HG03342 (cell line): ENCODE measurements around the gene ULK1.

Experiments used
- ATAC-seq: cut with Tn5 transposase; IDR thresholded peaks from one replicate; pipeline ENCODE4 v1.9.1; 2021; ENCODE audit warnings: mild to moderate bottlenecking, moderate library complexity; ENCODE audit not compliant: unreplicated experiment

Gene ULK1

GRCh38 chr12:131894313-131894860 is at the start of gene ULK1:
Gene ULK1 (plus strand): TSS chr12:131894622. CDS start chr12:131895002, 380 bp downstream.
- ATAC-seq: peak; percentile 72

GRCh38 chr12:131844656-131845055 is 49.8 kb upstream of the ULK1 start:
- ATAC-seq: no peak

GRCh38 chr12:131845121-131845520 is 49.3 kb upstream of the ULK1 start:
- ATAC-seq: no peak

- no peak for ATAC-seq
Observed at GRCh38 chr12:131847456-131847855, 47.0 kb upstream of the ULK1 start.

- ATAC-seq: no peak
Observed at GRCh38 chr12:131848753-131849152, 45.7 kb upstream of the ULK1 start.

- ATAC-seq: no peak
Observed at GRCh38 chr12:131849700-131850553, 44.5 kb upstream of the ULK1 start.

- ATAC-seq: no peak
Observed at GRCh38 chr12:131850856-131851559, 43.4 kb upstream of the ULK1 start.

- ATAC-seq: no peak
Observed at GRCh38 chr12:131851741-131852550, 42.5 kb upstream of the ULK1 start.

- ATAC-seq: no peak
Observed at GRCh38 chr12:131852551-131853299, 41.7 kb upstream of the ULK1 start.

GRCh38 chr12:131853832-131854797 is 40.3 kb upstream of the ULK1 start:
- ATAC-seq: no peak

GRCh38 chr12:131854861-131855476 is 39.5 kb upstream of the ULK1 start:
- no peak for ATAC-seq

- ATAC-seq: no peak
Observed at GRCh38 chr12:131855521-131856142, 38.8 kb upstream of the ULK1 start.

GRCh38 chr12:131856366-131857097 is 37.9 kb upstream of the ULK1 start:
- ATAC-seq: no peak

GRCh38 chr12:131857908-131858850 is 36.2 kb upstream of the ULK1 start:
- no peak for ATAC-seq

- no peak for ATAC-seq
Observed at GRCh38 chr12:131860472-131861260, 33.8 kb upstream of the ULK1 start.
